Measurements from ENCODE around the gene TBXT.

GRCh38 chr6:166174031-166174430, 6.4 kb upstream of the TBXT start:
- TF ChIP-seq GABPA (tag; conservative IDR thresholded peaks at IDR 0.05; ENCODE audit: low read depth) (no peak), ETV6 (IDR thresholded peaks at IDR 0.05; ENCODE audit: borderline replicate concordance in 1 of 2, low read depth in 2 of 2, low read length in 1 of 2) (no peak), ETV6 (CRISPR knock-in tag; IDR thresholded peaks at IDR 0.05; ENCODE audit: borderline replicate concordance) (no peak)

Measured in K562 (cell line).